Measurements from ENCODE around the gene CDH23. TPM values are rescaled to one million over a fixed set of nuclear protein-coding genes. Genes with fewer than 3 reads are reported as not detected.

CDH23 gene
- total RNA-seq, 1 donor from 2014 or later, result 0.29 TPM

DNA sequence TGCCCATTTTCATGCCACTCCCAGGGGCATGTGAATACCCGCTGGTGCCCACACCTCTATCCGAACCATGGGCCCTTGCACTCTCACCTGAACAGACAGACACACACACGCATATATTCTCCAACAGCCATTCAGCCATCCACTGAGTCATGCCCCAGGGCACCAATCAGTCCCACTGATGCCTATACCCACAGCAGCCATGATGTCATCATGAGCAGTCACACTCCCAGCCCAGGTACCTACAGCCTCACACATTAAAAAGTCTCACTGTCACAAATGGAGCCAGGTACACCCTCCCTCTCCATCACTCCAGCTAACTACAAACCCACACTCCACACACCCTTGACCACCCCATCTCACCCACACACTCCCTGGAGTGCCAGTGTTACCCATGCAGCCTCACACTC is 364.4 kb downstream of the CDH23 start:
- Mint-ChIP-seq H3K27ac (no peak overlapping the region), H3K36me3 (ENCODE audit: low read depth) (peaks cover 46% of the 10 kb centered on the region), H3K9me3 (no peaks in the 10 kb centered on the region), H3K4me3 (no peak overlapping the region), H3K27me3 (no peaks in the 10 kb centered on the region), H3K4me1 (peaks cover 57% of the 10 kb centered on the region)
- DNase-seq (no peak), ATAC-seq (ENCODE audit: low read depth) (no peak)
- intact Hi-C loops (cut with micrococcal nuclease), result loop anchor here (10.0 kb wide), 1 partner anchor 574 kb away; no protein-coding TSS in a partner anchor
- POLR2A ChIA-PET, result no interaction called here
- CTCF ChIA-PET, result interaction anchor here (1.2 kb wide), 1 partner anchor 51 kb away, joined by 3 read pairs; no protein-coding TSS in a partner anchor
- TF ChIP-seq, protein P1, sequence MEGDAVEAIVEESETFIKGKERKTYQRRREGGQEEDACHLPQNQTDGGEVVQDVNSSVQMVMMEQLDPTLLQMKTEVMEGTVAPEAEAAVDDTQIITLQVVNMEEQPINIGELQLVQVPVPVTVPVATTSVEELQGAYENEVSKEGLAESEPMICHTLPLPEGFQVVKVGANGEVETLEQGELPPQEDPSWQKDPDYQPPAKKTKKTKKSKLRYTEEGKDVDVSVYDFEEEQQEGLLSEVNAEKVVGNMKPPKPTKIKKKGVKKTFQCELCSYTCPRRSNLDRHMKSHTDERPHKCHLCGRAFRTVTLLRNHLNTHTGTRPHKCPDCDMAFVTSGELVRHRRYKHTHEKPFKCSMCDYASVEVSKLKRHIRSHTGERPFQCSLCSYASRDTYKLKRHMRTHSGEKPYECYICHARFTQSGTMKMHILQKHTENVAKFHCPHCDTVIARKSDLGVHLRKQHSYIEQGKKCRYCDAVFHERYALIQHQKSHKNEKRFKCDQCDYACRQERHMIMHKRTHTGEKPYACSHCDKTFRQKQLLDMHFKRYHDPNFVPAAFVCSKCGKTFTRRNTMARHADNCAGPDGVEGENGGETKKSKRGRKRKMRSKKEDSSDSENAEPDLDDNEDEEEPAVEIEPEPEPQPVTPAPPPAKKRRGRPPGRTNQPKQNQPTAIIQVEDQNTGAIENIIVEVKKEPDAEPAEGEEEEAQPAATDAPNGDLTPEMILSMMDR (IDR thresholded peaks at IDR 0.05), result no peak

DNA sequence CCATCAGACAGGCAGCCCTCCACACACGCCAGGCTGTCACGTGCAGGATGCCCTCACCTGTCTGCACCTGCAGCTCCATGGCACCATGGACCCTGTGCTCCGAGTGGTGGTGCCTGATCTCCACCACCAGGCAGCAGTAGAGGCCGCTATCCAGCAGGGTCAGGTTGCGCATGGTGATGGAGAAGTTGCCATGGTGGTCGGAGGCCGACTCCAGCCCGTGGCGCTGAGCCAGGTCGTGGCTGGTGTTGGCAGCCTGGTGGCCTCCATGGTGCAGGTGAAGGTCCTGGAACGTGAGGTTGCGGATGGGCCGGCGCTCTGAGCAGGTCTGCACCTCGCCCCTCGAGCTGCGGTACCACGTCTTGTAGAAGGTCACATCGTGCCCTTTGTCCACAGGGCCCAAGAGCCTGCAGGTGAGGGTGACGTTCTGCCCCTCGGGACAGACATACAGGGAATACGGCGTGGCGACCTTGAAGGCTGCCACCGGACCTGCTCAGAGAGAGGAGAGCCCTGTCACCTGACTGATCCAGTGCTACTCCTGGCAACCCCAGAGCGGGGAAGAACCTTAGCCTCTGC is 364.9 kb downstream of the CDH23 start:
- intact Hi-C loops (cut with micrococcal nuclease), result loop anchor here (10.0 kb wide), 1 partner anchor 573 kb away; no protein-coding TSS in a partner anchor
- H3K27ac Mint-ChIP-seq, result no peak overlapping the region
- peaks cover 55% of the 10 kb centered on the region for H3K4me1 Mint-ChIP-seq
- DNase-seq (no peak), ATAC-seq (ENCODE audit: low read depth) (no peak)
- no peak overlapping the region for H3K4me3 Mint-ChIP-seq
- ChIA-PET POLR2A (no interaction called here), CTCF (interaction anchor here (1.2 to 1.3 kb wide), 2 partner anchors 12 to 50 kb away, joined by 3 to 4 read pairs; partner anchors contain the start of gene VSIR)
- peaks cover 46% of the 10 kb centered on the region for H3K36me3 Mint-ChIP-seq (ENCODE audit: low read depth)
- H3K9me3 Mint-ChIP-seq, result no peaks in the 10 kb centered on the region
- TF ChIP-seq, protein P1 (IDR thresholded peaks at IDR 0.05), result no peak
- no peaks in the 10 kb centered on the region for H3K27me3 Mint-ChIP-seq

DNA sequence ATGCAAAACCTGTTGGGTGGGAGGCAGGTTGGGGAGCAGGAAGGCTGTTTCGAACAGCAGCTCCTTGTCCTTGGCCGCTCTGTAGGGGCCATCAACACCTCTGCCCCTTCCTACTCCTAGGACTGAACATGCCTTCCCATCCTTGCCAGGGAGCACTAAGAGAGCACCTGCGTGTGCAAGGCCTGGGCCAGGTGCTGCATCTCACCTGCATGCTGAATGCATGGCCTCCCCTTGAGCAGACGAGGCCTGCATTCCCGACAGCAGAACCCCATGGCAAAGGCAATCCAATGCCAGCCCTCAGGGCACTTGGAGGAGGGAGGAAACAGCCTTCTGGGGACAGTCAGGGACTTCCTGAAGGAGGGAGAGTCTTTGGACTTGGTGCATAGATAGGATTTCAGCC is 365.6 kb downstream of the CDH23 start:
- intact Hi-C loops (cut with micrococcal nuclease), result loop anchor here (10.0 kb wide), 1 partner anchor 572 kb away; no protein-coding TSS in a partner anchor
- H3K36me3 Mint-ChIP-seq (ENCODE audit: low read depth), result peaks cover 48% of the 10 kb centered on the region
- no peak overlapping the region for H3K27ac Mint-ChIP-seq
- no peaks in the 10 kb centered on the region for H3K9me3 Mint-ChIP-seq
- TF ChIP-seq, protein P1 (IDR thresholded peaks at IDR 0.05), result no peak
- no peak for ATAC-seq (ENCODE audit: low read depth)
- DNase-seq, result no peak
- no peak overlapping the region for H3K4me3 Mint-ChIP-seq
- POLR2A ChIA-PET, result no interaction called here
- CTCF ChIA-PET, result interaction anchor here (1.0 to 1.4 kb wide), 3 partner anchors 11 to 54 kb away, joined by 3 to 4 read pairs (median 4); partner anchors contain the start of gene VSIR
- H3K4me1 Mint-ChIP-seq, result peaks cover 55% of the 10 kb centered on the region
- no peaks in the 10 kb centered on the region for H3K27me3 Mint-ChIP-seq

DNA sequence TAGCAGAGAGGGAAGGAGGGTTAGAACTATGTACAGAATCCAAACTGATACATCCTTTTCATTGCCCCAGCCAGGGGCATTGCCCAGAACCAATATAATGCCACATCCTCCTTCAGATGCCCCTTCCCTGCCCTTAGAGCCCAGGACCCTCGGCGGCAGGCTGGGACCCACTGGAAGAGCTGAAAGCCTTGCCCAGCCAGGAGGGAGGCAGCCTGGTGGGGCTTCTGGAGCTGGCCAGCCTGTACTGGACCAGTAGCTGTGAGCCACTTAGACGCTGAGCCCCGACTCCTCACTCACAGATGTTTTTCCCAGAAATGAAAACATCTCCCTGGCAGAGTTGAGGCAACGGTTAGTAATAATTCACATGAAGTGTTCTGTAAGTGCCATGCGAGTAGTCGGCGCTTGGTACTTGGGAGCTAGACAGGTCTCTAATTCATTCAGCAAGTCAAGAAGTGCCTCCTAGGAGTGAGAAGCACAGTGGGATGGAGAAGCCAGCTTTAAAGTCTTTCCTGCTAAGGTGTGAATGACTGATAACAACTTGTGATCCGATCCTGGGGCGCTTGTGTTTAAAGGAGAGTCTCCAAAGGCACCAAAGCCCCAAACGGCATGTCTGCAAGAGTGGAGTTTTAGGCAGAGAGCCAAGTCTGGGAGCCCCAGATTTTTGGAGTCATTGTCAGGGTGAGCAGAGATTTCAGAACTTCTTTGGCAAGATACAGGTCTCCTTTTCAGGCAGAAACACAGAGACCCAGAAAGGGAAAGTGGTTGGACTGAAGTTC is 366.8 kb downstream of the CDH23 start:
- POLR2A ChIA-PET, result interaction anchor here (1.2 to 2.4 kb wide), 2 partner anchors 11 kb away, joined by 4 to 5 read pairs; no protein-coding TSS in a partner anchor
- peaks cover 46% of the 10 kb centered on the region for H3K36me3 Mint-ChIP-seq (ENCODE audit: low read depth)

More for the DNA sequence above, 366.8 kb downstream of the CDH23 start:
- DNase-seq, result no peak
- TF ChIP-seq, protein P1 (IDR thresholded peaks at IDR 0.05), result no peak
- H3K27me3 Mint-ChIP-seq, result no peaks in the 10 kb centered on the region
- CTCF ChIA-PET, result interaction anchor here (0.6 to 1.4 kb wide), 3 partner anchors 16 to 66 kb away, joined by 3 to 4 read pairs (median 3); no protein-coding TSS in a partner anchor
- no peak overlapping the region for H3K4me3 Mint-ChIP-seq
- H3K4me1 Mint-ChIP-seq, result peaks cover 59% of the 10 kb centered on the region
- no peaks in the 10 kb centered on the region for H3K9me3 Mint-ChIP-seq
- no peak for ATAC-seq (ENCODE audit: low read depth)
- H3K27ac Mint-ChIP-seq, result peak overlapping the region; percentile 44
- intact Hi-C loops (cut with micrococcal nuclease), result loop anchor here (10.0 kb wide), 1 partner anchor 571 kb away; no protein-coding TSS in a partner anchor

Data from activated B cell treated with CpG ODN at 0.5 μM for 24 hours (primary cell).